HEK293 (cell line): ENCODE data around the gene PSORS1C2.
A peak's percentile ranks its signal among the peaks of the same experiment; 100 is the strongest.

Experiments
- CTCF ChIA-PET: fragments of 350-600 bp; formaldehyde crosslinking; extraction: SDS; loops from one replicate; lab custom pipeline; 2021; ENCODE audit warnings: antibody characterized with exemption; lab: Yijun Ruan, JAX
- POLR2A ChIA-PET: fragments of 300-600 bp; formaldehyde crosslinking; extraction: SDS; loops from one replicate; lab custom pipeline; 2020; ENCODE audit warnings: antibody characterized with exemption, inconsistent platforms; lab: Yijun Ruan, JAX
- H3K27ac ChIP-seq: fragments of 200-500 bp; sonication (Bioruptor generic); 2 replicates; pipeline ENCODE4 v1.5.1; 2014; ENCODE audit warnings: low read depth, low read length, control low read depth, inconsistent platforms; ENCODE audit errors: extremely low read depth
- H3K36me3 ChIP-seq, 2 experiments: fragments of 200-500 bp in 1 of 2; sonication (Bioruptor generic) in 1 of 2; 1 replicate in 1 of 2; 2 replicates in 1 of 2; pipeline ENCODE4 v1.5.1; 2014 to 2017; ENCODE audit warnings: inconsistent platforms in 2 of 2, low read length in 2 of 2; ENCODE audit not compliant: control insufficient read depth in 2 of 2, insufficient read depth in 1 of 2
- H3K4me1 ChIP-seq: fragments of 200-500 bp; sonication (Bioruptor generic); 2 replicates; pipeline ENCODE4 v1.5.1; 2014; ENCODE audit warnings: mild to moderate bottlenecking, low read length, inconsistent platforms; ENCODE audit not compliant: control insufficient read depth, insufficient read depth
- H3K4me3 ChIP-seq: 2 replicates; pipeline ENCODE4 v1.5.1; 2011; ENCODE audit warnings: low read depth, mild to moderate bottlenecking, control low read depth, low read length, moderate library complexity
- H3K9me3 ChIP-seq: fragments of 200-500 bp; sonication (Bioruptor generic); 2 replicates; pipeline ENCODE4 v1.5.1; 2014; ENCODE audit warnings: low read depth, low read length, inconsistent platforms; ENCODE audit not compliant: control insufficient read depth, insufficient read depth
- KLF16 ChIP-seq: fragments of 450-650 bp; formaldehyde crosslinking; IDR thresholded peaks from 2 replicates; pipeline ENCODE4 v1.5.1; 2017; ENCODE audit warnings: missing biosample characterization, missing genetic modification characterization
- MYNN ChIP-seq: fragments of 450-650 bp; formaldehyde crosslinking; IDR thresholded peaks from 2 replicates; pipeline ENCODE4 v1.5.1; 2016; ENCODE audit warnings: missing biosample characterization, missing genetic modification characterization, borderline replicate concordance
- ZBTB17 ChIP-seq: fragments of 450-650 bp; formaldehyde crosslinking; IDR thresholded peaks from 2 replicates; pipeline ENCODE4 v1.5.1; 2016; ENCODE audit warnings: missing biosample characterization, missing genetic modification characterization
- ZBTB21 ChIP-seq: fragments of 450-650 bp; formaldehyde crosslinking; IDR thresholded peaks from 2 replicates; pipeline ENCODE4 v1.5.1; 2017; ENCODE audit warnings: missing biosample characterization, missing genetic modification characterization
- ZNF132 ChIP-seq: fragments of 450-650 bp; formaldehyde crosslinking; IDR thresholded peaks from 2 replicates; pipeline ENCODE4 v1.5.1; 2017; ENCODE audit warnings: missing biosample characterization, missing genetic modification characterization, borderline replicate concordance
- ZNF146 ChIP-seq: fragments of 450-650 bp; formaldehyde crosslinking; IDR thresholded peaks from 2 replicates; pipeline ENCODE4 v1.5.1; 2016; ENCODE audit warnings: missing biosample characterization, missing genetic modification characterization
- ZNF248 ChIP-seq: fragments of 450-650 bp; formaldehyde crosslinking; IDR thresholded peaks from 2 replicates; pipeline ENCODE4 v1.5.1; 2017; ENCODE audit warnings: missing biosample characterization, missing genetic modification characterization
- ZNF350 ChIP-seq: fragments of 450-650 bp; formaldehyde crosslinking; IDR thresholded peaks from 2 replicates; pipeline ENCODE4 v1.5.0; 2017; ENCODE audit warnings: missing biosample characterization, mild to moderate bottlenecking, missing genetic modification characterization
- ZNF548 ChIP-seq: fragments of 450-650 bp; formaldehyde crosslinking; IDR thresholded peaks from 2 replicates; pipeline ENCODE4 v1.5.1; 2016; ENCODE audit warnings: missing biosample characterization, missing genetic modification characterization
- ZNF624 ChIP-seq: fragments of 450-650 bp; formaldehyde crosslinking; IDR thresholded peaks from 2 replicates; pipeline ENCODE4 v1.5.1; 2017; ENCODE audit warnings: missing biosample characterization, missing genetic modification characterization
- ZNF658 ChIP-seq: fragments of 450-650 bp; formaldehyde crosslinking; IDR thresholded peaks from 2 replicates; pipeline ENCODE4; 2016; ENCODE audit warnings: missing biosample characterization, missing genetic modification characterization
- ZNF776 ChIP-seq: fragments of 450-650 bp; formaldehyde crosslinking; IDR thresholded peaks from 2 replicates; pipeline ENCODE4 v1.5.0; 2017; ENCODE audit warnings: missing biosample characterization, missing genetic modification characterization, borderline replicate concordance
- ZNF777 ChIP-seq: fragments of 450-650 bp; formaldehyde crosslinking; IDR thresholded peaks from 2 replicates; pipeline ENCODE4 v1.5.1; 2017; ENCODE audit warnings: missing biosample characterization, missing genetic modification characterization, borderline replicate concordance
- ZNF785 ChIP-seq: fragments of 450-650 bp; formaldehyde crosslinking; IDR thresholded peaks from 2 replicates; pipeline ENCODE4 v1.5.1; 2016; ENCODE audit warnings: missing biosample characterization, missing genetic modification characterization
- ZNF843 ChIP-seq: fragments of 450-650 bp; formaldehyde crosslinking; IDR thresholded peaks from 2 replicates; pipeline ENCODE4 v1.5.1; 2016; ENCODE audit warnings: missing biosample characterization, missing genetic modification characterization
- ZSCAN30 ChIP-seq: fragments of 450-650 bp; IDR thresholded peaks from 2 replicates; pipeline ENCODE4 v1.5.1; 2018; ENCODE audit warnings: missing biosample characterization, mild to moderate bottlenecking, missing genetic modification characterization, moderate library complexity
- TF ChIP-seq, protein P1 (sequence below): fragments of 450-650 bp; formaldehyde crosslinking; IDR thresholded peaks from 2 replicates; pipeline ENCODE4 v1.5.1; 2016; ENCODE audit warnings: missing biosample characterization, missing genetic modification characterization, low read depth
- TF ChIP-seq, protein P2 (sequence below): fragments of 450-650 bp; formaldehyde crosslinking; IDR thresholded peaks from 2 replicates; pipeline ENCODE4 v1.5.1; 2017; ENCODE audit warnings: missing biosample characterization, missing genetic modification characterization
- TF ChIP-seq, protein P3 (sequence below): fragments of 450-650 bp; formaldehyde crosslinking; IDR thresholded peaks from 2 replicates; pipeline ENCODE4 v1.5.1; 2017; ENCODE audit warnings: missing biosample characterization, missing genetic modification characterization
- TF ChIP-seq, protein P4 (sequence below): fragments of 450-650 bp; formaldehyde crosslinking; IDR thresholded peaks from 2 replicates; pipeline ENCODE4 v1.5.1; 2016; ENCODE audit warnings: missing biosample characterization, missing genetic modification characterization

PSORS1C2 gene

DNA sequence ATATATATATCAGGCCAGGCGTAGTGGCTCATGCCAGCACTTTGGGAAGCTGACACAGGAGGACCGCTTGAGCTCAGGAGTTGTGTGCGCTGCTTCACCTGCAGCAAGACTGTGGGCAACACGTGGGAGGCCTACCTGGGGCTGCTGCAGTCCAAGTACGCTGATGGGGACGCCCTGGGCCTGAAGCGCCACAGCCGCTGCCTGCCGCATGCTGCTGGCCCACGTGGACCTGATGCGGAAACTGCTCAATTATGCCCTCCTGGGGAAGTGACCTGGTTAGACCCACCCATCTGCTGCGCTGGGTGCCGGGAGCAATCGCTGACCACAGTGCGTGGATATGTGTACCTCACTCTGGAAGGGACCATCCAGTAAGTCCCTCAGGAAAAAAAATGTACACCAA is 1.8 kb upstream of the PSORS1C2 start:
- H3K36me3 ChIP-seq, result peaks cover 11 to 34% of the 10 kb centered on the region in 2 experiments; a peak in 2 of 3 replicates
- no peak overlapping the region for H3K27ac ChIP-seq
- ChIA-PET CTCF (interaction anchor here (1.8 to 7.7 kb wide), 2 partner anchors 13 to 18 kb away, joined by 7 to 49 read pairs; partner anchors contain the start of gene TCF19), POLR2A (interaction anchor here (0.7 kb wide), 2 partner anchors 55 to 730 kb away, joined by 3 read pairs; no protein-coding TSS in a partner anchor)
- no peaks in the 10 kb centered on the region for H3K4me1 ChIP-seq
- H3K9me3 ChIP-seq, result no peaks in the 10 kb centered on the region
- TF ChIP-seq ZNF776 (tag by site-specific recombination), result no peak
- no peak for TF ChIP-seq ZNF777 (tag by site-specific recombination)
- TF ChIP-seq KLF16, result no peak
- TF ChIP-seq, protein P1, sequence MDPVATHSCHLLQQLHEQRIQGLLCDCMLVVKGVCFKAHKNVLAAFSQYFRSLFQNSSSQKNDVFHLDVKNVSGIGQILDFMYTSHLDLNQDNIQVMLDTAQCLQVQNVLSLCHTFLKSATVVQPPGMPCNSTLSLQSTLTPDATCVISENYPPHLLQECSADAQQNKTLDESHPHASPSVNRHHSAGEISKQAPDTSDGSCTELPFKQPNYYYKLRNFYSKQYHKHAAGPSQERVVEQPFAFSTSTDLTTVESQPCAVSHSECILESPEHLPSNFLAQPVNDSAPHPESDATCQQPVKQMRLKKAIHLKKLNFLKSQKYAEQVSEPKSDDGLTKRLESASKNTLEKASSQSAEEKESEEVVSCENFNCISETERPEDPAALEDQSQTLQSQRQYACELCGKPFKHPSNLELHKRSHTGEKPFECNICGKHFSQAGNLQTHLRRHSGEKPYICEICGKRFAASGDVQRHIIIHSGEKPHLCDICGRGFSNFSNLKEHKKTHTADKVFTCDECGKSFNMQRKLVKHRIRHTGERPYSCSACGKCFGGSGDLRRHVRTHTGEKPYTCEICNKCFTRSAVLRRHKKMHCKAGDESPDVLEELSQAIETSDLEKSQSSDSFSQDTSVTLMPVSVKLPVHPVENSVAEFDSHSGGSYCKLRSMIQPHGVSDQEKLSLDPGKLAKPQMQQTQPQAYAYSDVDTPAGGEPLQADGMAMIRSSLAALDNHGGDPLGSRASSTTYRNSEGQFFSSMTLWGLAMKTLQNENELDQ (tag by site-specific recombination), result no peak
- TF ChIP-seq ZBTB21 (tag by site-specific recombination), result no peak
- no peak overlapping the region for H3K4me3 ChIP-seq

DNA sequence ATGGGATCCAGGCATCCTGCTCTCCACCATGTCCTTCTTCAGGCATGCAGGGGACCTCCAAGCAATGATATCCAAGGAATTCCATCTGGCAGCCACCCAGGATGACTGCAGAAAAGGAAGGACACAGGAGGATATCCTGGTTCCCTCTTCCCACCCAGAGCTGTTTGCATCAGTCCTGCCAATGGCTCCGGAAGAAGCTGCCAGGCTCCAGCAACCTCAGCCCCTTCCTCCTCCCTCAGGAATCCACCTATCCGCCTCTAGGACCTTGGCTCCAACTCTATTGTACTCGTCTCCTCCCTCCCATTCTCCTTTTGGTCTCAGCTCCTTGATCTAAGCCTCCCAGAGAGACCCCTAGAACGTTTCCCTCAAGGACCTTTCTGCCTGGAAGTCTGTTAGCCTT is 733 bp upstream of the PSORS1C2 start:
- no peaks in the 10 kb centered on the region for H3K9me3 ChIP-seq
- POLR2A ChIA-PET, result no interaction called here
- no peak for TF ChIP-seq ZNF785 (tag by site-specific recombination)
- TF ChIP-seq ZBTB17 (tag by site-specific recombination), result peak; percentile 56; the same call in 1 of the 2 replicates
- TF ChIP-seq, protein P2, sequence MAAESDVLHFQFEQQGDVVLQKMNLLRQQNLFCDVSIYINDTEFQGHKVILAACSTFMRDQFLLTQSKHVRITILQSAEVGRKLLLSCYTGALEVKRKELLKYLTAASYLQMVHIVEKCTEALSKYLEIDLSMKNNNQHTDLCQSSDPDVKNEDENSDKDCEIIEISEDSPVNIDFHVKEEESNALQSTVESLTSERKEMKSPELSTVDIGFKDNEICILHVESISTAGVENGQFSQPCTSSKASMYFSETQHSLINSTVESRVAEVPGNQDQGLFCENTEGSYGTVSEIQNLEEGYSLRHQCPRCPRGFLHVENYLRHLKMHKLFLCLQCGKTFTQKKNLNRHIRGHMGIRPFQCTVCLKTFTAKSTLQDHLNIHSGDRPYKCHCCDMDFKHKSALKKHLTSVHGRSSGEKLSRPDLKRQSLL (tag by site-specific recombination), result peak; percentile 72; the same call in 1 of the 2 replicates
- TF ChIP-seq ZNF132 (tag by site-specific recombination), result no peak
- TF ChIP-seq, all 188 proteins: peak for 2
- Histone ChIP-seq H3K27ac (no peak overlapping the region), H3K4me3 (no peak overlapping the region), H3K4me1 (no peaks in the 10 kb centered on the region), H3K36me3 (peaks cover 7 to 24% of the 10 kb centered on the region in 2 experiments; a peak in 2 of 3 replicates)
- CTCF ChIA-PET, result interaction anchor here (1.0 to 7.7 kb wide), 8 partner anchors 9 to 235 kb away, joined by 3 to 49 read pairs (median 10); partner anchors contain the start of gene TCF19

DNA sequence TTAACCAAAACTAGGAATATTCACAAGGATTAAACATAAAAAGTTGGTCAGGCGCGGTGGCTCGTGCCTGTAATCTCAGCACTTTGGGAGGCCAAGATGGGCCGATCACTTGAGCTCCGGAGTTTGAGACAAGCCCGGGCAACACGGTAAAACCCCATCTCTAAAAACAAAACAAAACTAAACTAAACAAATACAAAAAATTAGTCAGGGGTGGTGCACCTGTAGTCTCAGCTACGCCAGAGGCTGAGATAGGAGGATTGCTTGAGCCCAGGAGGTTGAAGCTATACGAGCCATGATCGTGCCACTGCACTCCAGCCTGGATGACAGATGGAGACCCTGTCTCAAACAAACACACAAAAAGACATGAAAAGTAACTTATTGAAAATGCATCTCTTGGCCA is 3.2 kb downstream of the PSORS1C2 start:
- Histone ChIP-seq H3K4me1 (no peaks in the 10 kb centered on the region), H3K27ac (no peak overlapping the region), H3K9me3 (no peaks in the 10 kb centered on the region), H3K36me3 (no peaks in the 10 kb centered on the region), H3K4me3 (no peak overlapping the region)
- ChIA-PET POLR2A (no interaction called here), CTCF (interaction anchor here (0.6 to 2.3 kb wide), 9 partner anchors 9 to 231 kb away, joined by 3 to 14 read pairs (median 3); partner anchors contain the start of gene TCF19)
- TF ChIP-seq, protein P3, sequence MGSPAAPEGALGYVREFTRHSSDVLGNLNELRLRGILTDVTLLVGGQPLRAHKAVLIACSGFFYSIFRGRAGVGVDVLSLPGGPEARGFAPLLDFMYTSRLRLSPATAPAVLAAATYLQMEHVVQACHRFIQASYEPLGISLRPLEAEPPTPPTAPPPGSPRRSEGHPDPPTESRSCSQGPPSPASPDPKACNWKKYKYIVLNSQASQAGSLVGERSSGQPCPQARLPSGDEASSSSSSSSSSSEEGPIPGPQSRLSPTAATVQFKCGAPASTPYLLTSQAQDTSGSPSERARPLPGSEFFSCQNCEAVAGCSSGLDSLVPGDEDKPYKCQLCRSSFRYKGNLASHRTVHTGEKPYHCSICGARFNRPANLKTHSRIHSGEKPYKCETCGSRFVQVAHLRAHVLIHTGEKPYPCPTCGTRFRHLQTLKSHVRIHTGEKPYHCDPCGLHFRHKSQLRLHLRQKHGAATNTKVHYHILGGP (tag by site-specific recombination), result no peak
- TF ChIP-seq, protein P4, sequence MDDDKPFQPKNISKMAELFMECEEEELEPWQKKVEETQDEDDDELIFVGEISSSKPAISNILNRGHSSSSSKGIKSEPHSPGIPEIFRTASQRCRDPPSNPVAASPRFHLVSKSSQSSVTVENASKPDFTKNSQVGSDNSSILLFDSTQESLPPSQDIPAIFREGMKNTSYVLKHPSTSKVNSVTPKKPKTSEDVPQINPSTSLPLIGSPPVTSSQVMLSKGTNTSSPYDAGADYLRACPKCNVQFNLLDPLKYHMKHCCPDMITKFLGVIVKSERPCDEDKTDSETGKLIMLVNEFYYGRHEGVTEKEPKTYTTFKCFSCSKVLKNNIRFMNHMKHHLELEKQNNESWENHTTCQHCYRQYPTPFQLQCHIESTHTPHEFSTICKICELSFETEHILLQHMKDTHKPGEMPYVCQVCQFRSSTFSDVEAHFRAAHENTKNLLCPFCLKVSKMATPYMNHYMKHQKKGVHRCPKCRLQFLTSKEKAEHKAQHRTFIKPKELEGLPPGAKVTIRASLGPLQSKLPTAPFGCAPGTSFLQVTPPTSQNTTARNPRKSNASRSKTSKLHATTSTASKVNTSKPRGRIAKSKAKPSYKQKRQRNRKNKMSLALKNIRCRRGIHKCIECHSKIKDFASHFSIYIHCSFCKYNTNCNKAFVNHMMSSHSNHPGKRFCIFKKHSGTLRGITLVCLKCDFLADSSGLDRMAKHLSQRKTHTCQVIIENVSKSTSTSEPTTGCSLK, result no peak
- TF ChIP-seq ZNF843, result no peak
- no peak for TF ChIP-seq ZNF248 (tag by site-specific recombination)
- TF ChIP-seq MYNN (tag by site-specific recombination), result no peak
- no peak for TF ChIP-seq ZNF624 (tag by site-specific recombination)
- no peak for TF ChIP-seq ZNF350 (tag by site-specific recombination)
- TF ChIP-seq, protein P1 (tag by site-specific recombination), result no peak
- no peak for TF ChIP-seq ZSCAN30 (tag by site-specific recombination)
- no peak for TF ChIP-seq ZNF146 (tag by site-specific recombination)
- TF ChIP-seq ZNF658 (tag by site-specific recombination), result no peak
- no peak for TF ChIP-seq ZNF548 (tag by site-specific recombination)
